ENCODE results near the gene PIGA. TPM values are rescaled to one million over a fixed set of nuclear protein-coding genes. Genes with fewer than 3 reads are reported as not detected.

PIGA gene
- total and polyA plus RNA-seq, 10 of the 15 experiments (the other 5 are each of a cell fraction or from before 2014, with no cell fraction given): 4.9 to 24.1 (median 11.0) TPM

- TF ChIP-seq CUX1 (IDR thresholded peaks at IDR 0.05; ENCODE audit: insufficient replicate concordance, low read depth, low read length) (no peak), ZBTB40 (IDR thresholded peaks at IDR 0.05; ENCODE audit: borderline replicate concordance) (peak; percentile 36; the same call in 1 of the 2 replicates), PRDM15 (CRISPR knock-in tag; IDR thresholded peaks at IDR 0.05) (no peak)
Measured at GRCh38 chrX:15335135-15336022, at the start of gene PIGA (continued).

Measured in GM12878 (cell line).